Measurements from ENCODE around the gene BTBD2.

BTBD2 gene

DNA sequence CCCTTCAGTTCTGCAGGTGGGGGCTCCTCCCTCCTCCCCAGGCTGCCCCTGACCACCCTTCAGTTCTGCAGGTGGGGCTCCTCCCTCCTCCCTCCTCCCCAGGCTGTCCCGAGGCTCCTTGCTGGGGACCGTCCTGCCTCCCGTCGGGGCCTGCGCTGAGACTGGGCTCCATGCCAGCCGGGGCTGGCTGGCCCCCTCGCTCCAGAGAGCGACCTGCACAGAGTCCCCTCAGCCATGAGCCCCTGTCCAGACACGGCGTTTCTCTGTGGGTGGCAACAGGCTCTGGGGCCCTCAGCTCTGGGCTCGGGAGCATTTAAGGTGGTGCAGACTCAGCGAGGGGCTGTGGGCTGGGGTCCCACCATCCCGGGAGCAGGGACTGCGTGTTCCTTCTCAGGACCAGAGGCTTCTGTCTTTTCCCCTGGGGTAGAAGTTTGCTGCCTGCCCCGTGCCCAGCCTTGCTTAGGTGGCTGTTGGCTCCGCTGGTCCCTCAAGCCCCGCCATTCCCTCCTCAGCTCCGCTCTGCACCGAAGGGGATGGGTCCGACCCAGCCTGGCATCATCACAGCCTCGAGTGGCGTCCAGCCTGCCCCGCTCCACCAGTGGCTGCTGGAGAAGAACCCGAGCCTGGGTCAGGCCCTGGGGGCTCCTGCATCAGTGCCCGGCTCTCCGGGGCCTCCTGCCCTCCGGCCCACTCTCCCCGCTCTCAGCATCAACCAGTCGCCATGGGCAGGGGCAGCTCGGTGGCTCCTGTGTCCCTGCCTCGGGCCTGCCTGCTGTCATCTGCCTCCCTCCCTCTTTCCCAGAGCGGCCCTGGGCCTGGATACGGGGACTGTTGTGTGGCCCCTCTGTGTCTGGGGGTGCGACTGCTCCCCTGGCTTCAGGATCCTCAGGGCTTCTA lies 47.0 kb downstream of the BTBD2 start:
- Histone ChIP-seq H3K4me2 (ENCODE audit: low read depth, low read length, poor library complexity, severe bottlenecking) (no peak overlapping the region), H3K79me2 (ENCODE audit: insufficient read depth, low read length) (peaks cover 48% of the 10 kb centered on the region; the same call in 1 of the 2 replicates), H3F3A (ENCODE audit: low read depth) (no peaks in the 10 kb centered on the region), H3K4me3 (ENCODE audit: low read length, poor library complexity, severe bottlenecking) (no peak overlapping the region), H3K9me2 (replicated peaks; ENCODE audit: low read depth, low read length) (no peaks in the 10 kb centered on the region), H3K9ac (ENCODE audit: low read depth, low read length, poor library complexity, severe bottlenecking) (no peak overlapping the region), H3K27me3 (ENCODE audit: insufficient read depth, low read length, poor library complexity, severe bottlenecking) (no peaks in the 10 kb centered on the region), H2AFZ (ENCODE audit: low read length) (no peak overlapping the region), H3K36me3 (ENCODE audit: insufficient read depth, low read length) (peaks cover 27% of the 10 kb centered on the region; the same call in 1 of the 2 replicates), H4K20me1 (ENCODE audit: insufficient read depth, low read length, poor library complexity, severe bottlenecking) (peaks cover 37% of the 10 kb centered on the region), H3K9me3 (ENCODE audit: insufficient read depth, low read depth, low read length) (no peaks in the 10 kb centered on the region), H3K4me1 (ENCODE audit: insufficient read depth, low read length, poor library complexity, severe bottlenecking) (no peaks in the 10 kb centered on the region)
- no peak for TF ChIP-seq EZH2phosphoT487 (IDR thresholded peaks at IDR 0.05; ENCODE audit: borderline replicate concordance)
- TF ChIP-seq, protein P1, sequence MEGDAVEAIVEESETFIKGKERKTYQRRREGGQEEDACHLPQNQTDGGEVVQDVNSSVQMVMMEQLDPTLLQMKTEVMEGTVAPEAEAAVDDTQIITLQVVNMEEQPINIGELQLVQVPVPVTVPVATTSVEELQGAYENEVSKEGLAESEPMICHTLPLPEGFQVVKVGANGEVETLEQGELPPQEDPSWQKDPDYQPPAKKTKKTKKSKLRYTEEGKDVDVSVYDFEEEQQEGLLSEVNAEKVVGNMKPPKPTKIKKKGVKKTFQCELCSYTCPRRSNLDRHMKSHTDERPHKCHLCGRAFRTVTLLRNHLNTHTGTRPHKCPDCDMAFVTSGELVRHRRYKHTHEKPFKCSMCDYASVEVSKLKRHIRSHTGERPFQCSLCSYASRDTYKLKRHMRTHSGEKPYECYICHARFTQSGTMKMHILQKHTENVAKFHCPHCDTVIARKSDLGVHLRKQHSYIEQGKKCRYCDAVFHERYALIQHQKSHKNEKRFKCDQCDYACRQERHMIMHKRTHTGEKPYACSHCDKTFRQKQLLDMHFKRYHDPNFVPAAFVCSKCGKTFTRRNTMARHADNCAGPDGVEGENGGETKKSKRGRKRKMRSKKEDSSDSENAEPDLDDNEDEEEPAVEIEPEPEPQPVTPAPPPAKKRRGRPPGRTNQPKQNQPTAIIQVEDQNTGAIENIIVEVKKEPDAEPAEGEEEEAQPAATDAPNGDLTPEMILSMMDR (conservative IDR thresholded peaks at IDR 0.05; ENCODE audit: low read length) = no peak

DNA sequence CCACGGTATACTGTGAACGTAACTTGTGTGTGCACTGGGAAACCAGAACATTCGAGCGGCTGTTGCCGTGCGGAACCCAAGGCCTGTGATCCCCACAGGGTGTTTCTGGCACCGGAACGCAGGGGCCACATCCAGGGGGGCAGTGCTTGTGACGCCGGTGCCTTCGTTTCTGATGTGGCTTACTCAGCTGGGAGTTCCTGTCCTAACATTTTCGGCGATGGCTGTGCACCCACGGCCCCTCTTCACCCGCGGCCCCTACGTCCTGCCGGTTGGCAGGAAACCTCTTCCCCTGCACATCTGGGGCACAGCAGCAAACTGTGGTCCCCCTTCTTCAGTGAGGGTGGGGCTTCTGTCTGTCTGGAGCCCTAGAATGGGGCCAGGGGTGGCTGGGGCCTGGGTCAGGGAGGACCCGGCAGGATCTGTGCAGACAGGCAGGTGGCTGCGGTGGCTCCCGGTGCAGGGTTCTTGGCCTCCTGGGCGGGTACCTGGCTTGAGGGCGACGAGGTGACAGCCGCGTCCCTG lies 48.4 kb downstream of the BTBD2 start:
- Histone ChIP-seq H3K9ac (ENCODE audit: low read depth, low read length, poor library complexity, severe bottlenecking) (no peak overlapping the region), H3K4me2 (ENCODE audit: low read depth, low read length, poor library complexity, severe bottlenecking) (no peak overlapping the region)

DNA sequence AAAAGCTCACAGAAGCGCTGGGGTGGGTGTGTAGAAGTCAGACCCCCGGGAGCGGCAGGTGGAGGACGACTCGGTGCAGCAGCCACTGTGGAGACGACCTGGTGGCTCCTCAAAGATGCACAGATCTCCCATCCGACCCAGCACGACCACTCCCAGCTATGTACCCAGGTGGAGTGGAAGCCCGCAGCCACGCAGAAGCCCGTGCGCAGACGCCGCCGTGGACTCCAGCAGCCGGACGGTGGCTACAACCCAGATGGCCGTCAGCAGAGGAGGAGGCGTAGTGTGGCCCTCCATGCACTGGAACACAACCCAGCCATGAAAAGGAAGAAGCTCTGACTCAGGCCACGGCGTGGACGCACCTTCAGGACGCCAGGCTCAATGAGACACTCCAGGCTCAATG lies 52.8 kb downstream of the BTBD2 start:
- TF ChIP-seq, protein P1 (conservative IDR thresholded peaks at IDR 0.05; ENCODE audit: low read length) = no peak
- TF ChIP-seq EZH2phosphoT487 (IDR thresholded peaks at IDR 0.05; ENCODE audit: borderline replicate concordance) = no peak
- Histone ChIP-seq H3K4me1 (ENCODE audit: insufficient read depth, low read length, poor library complexity, severe bottlenecking) (no peaks in the 10 kb centered on the region), H2AFZ (ENCODE audit: low read length) (no peak overlapping the region), H3K36me3 (ENCODE audit: insufficient read depth, low read length) (peaks cover 12% of the 10 kb centered on the region; the same call in 1 of the 2 replicates), H4K20me1 (ENCODE audit: insufficient read depth, low read length, poor library complexity, severe bottlenecking) (peaks cover 39% of the 10 kb centered on the region), H3K4me3 (ENCODE audit: low read length, poor library complexity, severe bottlenecking) (no peak overlapping the region), H3K9ac (ENCODE audit: low read depth, low read length, poor library complexity, severe bottlenecking) (no peak overlapping the region), H3F3A (ENCODE audit: low read depth) (no peaks in the 10 kb centered on the region), H3K27me3 (ENCODE audit: insufficient read depth, low read length, poor library complexity, severe bottlenecking) (no peaks in the 10 kb centered on the region), H3K79me2 (ENCODE audit: insufficient read depth, low read length) (peaks cover 44% of the 10 kb centered on the region; the same call in 1 of the 2 replicates), H3K9me2 (replicated peaks; ENCODE audit: low read depth, low read length) (no peaks in the 10 kb centered on the region), H3K4me2 (ENCODE audit: low read depth, low read length, poor library complexity, severe bottlenecking) (no peak overlapping the region), H3K9me3 (ENCODE audit: insufficient read depth, low read depth, low read length) (no peaks in the 10 kb centered on the region)

More for the DNA sequence above, 48.4 kb downstream of the BTBD2 start:
- Histone ChIP-seq H3F3A (ENCODE audit: low read depth) (no peaks in the 10 kb centered on the region), H3K4me3 (ENCODE audit: low read length, poor library complexity, severe bottlenecking) (no peak overlapping the region), H2AFZ (ENCODE audit: low read length) (no peak overlapping the region), H3K9me3 (ENCODE audit: insufficient read depth, low read depth, low read length) (no peaks in the 10 kb centered on the region), H3K36me3 (ENCODE audit: insufficient read depth, low read length) (peaks cover 34% of the 10 kb centered on the region; the same call in 1 of the 2 replicates), H3K9me2 (replicated peaks; ENCODE audit: low read depth, low read length) (no peaks in the 10 kb centered on the region), H3K27me3 (ENCODE audit: insufficient read depth, low read length, poor library complexity, severe bottlenecking) (no peaks in the 10 kb centered on the region), H3K79me2 (ENCODE audit: insufficient read depth, low read length) (peaks cover 39% of the 10 kb centered on the region; the same call in 1 of the 2 replicates), H3K4me1 (ENCODE audit: insufficient read depth, low read length, poor library complexity, severe bottlenecking) (no peaks in the 10 kb centered on the region), H4K20me1 (ENCODE audit: insufficient read depth, low read length, poor library complexity, severe bottlenecking) (peaks cover 36% of the 10 kb centered on the region)
- no peak for TF ChIP-seq EZH2phosphoT487 (IDR thresholded peaks at IDR 0.05; ENCODE audit: borderline replicate concordance)
- TF ChIP-seq, protein P1 (conservative IDR thresholded peaks at IDR 0.05; ENCODE audit: low read length) = no peak

All from Loucy (cell line).